ENCODE measurements around the gene HS6ST3. TPM values are rescaled to one million over a fixed set of nuclear protein-coding genes. Genes with fewer than 3 reads are reported as not detected.
"Not testable (repeated sequence)": the region's sequence is repeated elsewhere in the genome, so short reads cannot be mapped to it uniquely, and the experiment has no call there.

Gene HS6ST3
- total and polyA plus RNA-seq, 12 donors: 2.1 to 27.1 (median 6.2) TPM

- H3K27ac ChIP-seq: no peak overlapping the region
- no peak for DNase-seq
- no peaks in the 10 kb centered on the region for H3K27me3 ChIP-seq
- H3K9me3 ChIP-seq (replicated peaks in 1 of 3): no peaks in the 10 kb centered on the region
- no peak overlapping the region for H3K4me3 ChIP-seq
- intact Hi-C loops (cut with DNase I): no loop called here
- no peaks in the 10 kb centered on the region for H3K36me3 ChIP-seq (replicated peaks in 1 of 2)
- 85 to 90% (median 86%) methylated on average over 4 of the region's 4 CpGs for WGBS, 4 donors
- no peaks in the 10 kb centered on the region for H3K4me1 ChIP-seq (replicated peaks in 1 of 2)
- no peak for TF ChIP-seq POLR2A (IDR thresholded peaks at IDR 0.05)
- no peak for TF ChIP-seq CTCF (IDR thresholded peaks at IDR 0.05)
Measured at GRCh38 chr13:96100457-96101220, 10.7 kb downstream of the HS6ST3 start.

- WGBS, 4 donors: 51 to 65% (median 59%) methylated on average over 2 of the region's 2 CpGs
- no peaks in the 10 kb centered on the region for H3K36me3 ChIP-seq (replicated peaks in 1 of 2)
- no peak overlapping the region for H3K27ac ChIP-seq
- H3K9me3 ChIP-seq (replicated peaks in 1 of 3): peaks cover 0 to 9% (median 0%) of the 10 kb centered on the region in 3 donors
- TF ChIP-seq CTCF (IDR thresholded peaks at IDR 0.05): no peak
- no peak for TF ChIP-seq POLR2A (IDR thresholded peaks at IDR 0.05)
- DNase-seq: no peak
- H3K4me3 ChIP-seq: no peak overlapping the region
- H3K4me1 ChIP-seq (replicated peaks in 1 of 2): no peaks in the 10 kb centered on the region
- H3K27me3 ChIP-seq: no peaks in the 10 kb centered on the region
- intact Hi-C loops (cut with DNase I): no loop called here
Measured at GRCh38 chr13:96104516-96104915, 14.6 kb downstream of the HS6ST3 start.

- H3K27ac ChIP-seq; H3K36me3 ChIP-seq (replicated peaks in 1 of 2); DNase-seq; intact Hi-C loops (cut with DNase I); H3K4me1 ChIP-seq (replicated peaks in 1 of 2); H3K9me3 ChIP-seq (replicated peaks in 1 of 3); H3K4me3 ChIP-seq; H3K27me3 ChIP-seq: not testable (repeated sequence)
- WGBS, 4 donors: 85 to 96% (median 94%) methylated on average over 8 of the region's 8 CpGs
Measured at GRCh38 chr13:96108072-96108471, 18.2 kb downstream of the HS6ST3 start.

DNA sequence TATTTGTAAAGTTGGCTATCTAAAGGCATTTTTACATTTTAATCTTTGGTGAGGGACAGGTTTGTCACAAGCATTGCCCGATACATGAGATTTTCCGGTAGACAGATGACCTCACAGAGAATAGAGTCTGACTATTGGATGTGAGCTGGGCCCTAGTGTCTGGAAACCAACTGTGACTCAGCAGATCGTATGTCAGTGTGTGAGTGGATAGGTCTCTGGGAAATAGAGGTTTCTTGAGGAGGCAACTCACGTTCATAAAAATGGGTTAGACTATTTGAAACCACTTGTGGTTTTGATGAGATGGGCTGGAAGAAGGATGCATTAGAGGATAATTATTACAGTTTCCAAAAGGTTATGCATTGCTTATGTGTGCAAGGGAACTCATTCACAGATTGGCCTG lies 19.2 kb downstream of the HS6ST3 start:
- Histone ChIP-seq H3K9me3 (replicated peaks in 1 of 3) (peaks cover 0 to 9% (median 0%) of the 10 kb centered on the region in 3 donors), H3K36me3 (replicated peaks in 1 of 2) (no peaks in the 10 kb centered on the region), H3K27me3 (no peaks in the 10 kb centered on the region), H3K27ac (no peak overlapping the region), H3K4me1 (replicated peaks in 1 of 2) (no peaks in the 10 kb centered on the region), H3K4me3 (no peak overlapping the region)
- intact Hi-C loops (cut with DNase I): no loop called here
- WGBS, 4 donors: 88 to 94% (median 90%) methylated on average over 4 of the region's 4 CpGs
- TF ChIP-seq POLR2A (IDR thresholded peaks at IDR 0.05): no peak
- TF ChIP-seq CTCF (IDR thresholded peaks at IDR 0.05): no peak
- no peak for DNase-seq

- Histone ChIP-seq H3K27me3 (no peaks in the 10 kb centered on the region), H3K4me3 (no peak overlapping the region), H3K27ac (no peak overlapping the region), H3K9me3 (replicated peaks in 1 of 3) (peaks cover 0 to 7% (median 0%) of the 10 kb centered on the region in 3 donors), H3K36me3 (replicated peaks in 1 of 2) (no peaks in the 10 kb centered on the region), H3K4me1 (replicated peaks in 1 of 2) (no peaks in the 10 kb centered on the region)
- WGBS, 4 donors: 34 to 48% (median 45%) methylated on average over 2 of the region's 2 CpGs
- TF ChIP-seq POLR2A (IDR thresholded peaks at IDR 0.05): no peak
- DNase-seq: peak in 1 of 7 donors; percentile 18
- intact Hi-C loops (cut with DNase I): no loop called here
Measured at GRCh38 chr13:96112936-96113335, 23.0 kb downstream of the HS6ST3 start.

- H3K27ac ChIP-seq; H3K27me3 ChIP-seq; H3K36me3 ChIP-seq (replicated peaks in 1 of 2); H3K4me1 ChIP-seq (replicated peaks in 1 of 2); H3K9me3 ChIP-seq (replicated peaks in 1 of 3); H3K4me3 ChIP-seq; intact Hi-C loops (cut with DNase I); DNase-seq: not testable (repeated sequence)
- WGBS, 4 donors: 93 to 100% (median 97%) methylated on average over 2 of the region's 2 CpGs
Measured at GRCh38 chr13:96115368-96115767, 25.5 kb downstream of the HS6ST3 start.

Measured in adrenal gland (tissue), 12 donors.